ENCODE results near the gene MLLT3. TPM values are rescaled to one million over a fixed set of nuclear protein-coding genes. Genes with fewer than 3 reads are reported as not detected.

Gene MLLT3
- total RNA-seq, 4 donors from 2014 or later: 29.8 to 51.0 (median 47.1) TPM

DNA sequence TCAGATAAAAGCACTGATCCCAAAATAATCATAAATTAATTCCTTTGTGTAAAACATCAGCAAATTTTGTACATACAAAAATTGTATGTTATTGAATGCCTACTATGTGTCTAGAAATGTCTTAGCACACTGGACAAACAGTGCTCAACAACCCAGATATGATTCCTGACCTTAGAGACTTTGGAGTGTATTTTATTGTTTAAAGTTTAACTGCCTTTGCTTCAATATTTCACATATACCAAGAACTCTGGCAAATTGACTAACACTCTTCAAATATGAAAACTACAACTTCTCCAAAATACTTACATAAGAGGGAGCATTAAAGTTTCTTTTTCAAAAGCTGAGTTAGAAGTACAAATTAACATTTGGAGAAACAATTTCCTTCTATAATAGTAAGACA, 231.9 kb downstream of the MLLT3 start:
- intact Hi-C loops (cut with DNase I): no loop called here
- Histone ChIP-seq H3K27ac (no peak overlapping the region), H3K36me3 (no peaks in the 10 kb centered on the region), H3K4me3 (replicated peaks in 1 of 3) (no peak overlapping the region), H3K4me1 (peaks cover 3 to 5% of the 10 kb centered on the region in 2 donors), H3K9me3 (no peaks in the 10 kb centered on the region), H3K27me3 (no peaks in the 10 kb centered on the region)
- no peak for DNase-seq
- TF ChIP-seq POLR2A (IDR thresholded peaks at IDR 0.05) (no peak), CTCF (IDR thresholded peaks at IDR 0.05) (no peak)

DNA sequence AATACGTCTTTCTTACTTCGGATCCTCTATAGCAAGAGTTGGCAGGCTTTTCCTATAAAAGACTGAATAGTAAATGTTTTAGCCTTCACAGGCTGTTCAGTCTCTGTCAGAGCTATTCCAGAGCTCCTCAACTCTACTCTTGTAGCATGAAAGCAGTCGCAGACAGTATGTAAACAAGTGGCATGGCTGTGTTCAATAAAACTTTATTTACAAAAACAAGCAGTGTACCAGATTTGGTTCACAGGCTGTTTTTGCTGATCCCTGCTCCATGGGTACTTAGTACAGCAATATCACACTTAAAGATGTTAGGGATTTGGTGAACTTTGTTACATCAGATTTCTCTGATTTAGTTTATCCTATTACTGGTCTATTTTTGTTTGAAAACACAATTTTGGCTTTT, 235.2 kb downstream of the MLLT3 start:
- no peak for TF ChIP-seq POLR2A (IDR thresholded peaks at IDR 0.05)
- TF ChIP-seq CTCF (IDR thresholded peaks at IDR 0.05): no peak
- DNase-seq: no peak
- Histone ChIP-seq H3K36me3 (no peaks in the 10 kb centered on the region), H3K9me3 (no peaks in the 10 kb centered on the region), H3K27ac (no peak overlapping the region), H3K27me3 (no peaks in the 10 kb centered on the region), H3K4me3 (replicated peaks in 1 of 3) (no peak overlapping the region), H3K4me1 (peaks cover 5 to 8% of the 10 kb centered on the region in 2 donors)
- intact Hi-C loops (cut with DNase I): no loop called here
- WGBS, 2 donors: 93 to 98% methylated on average over 3 of the region's 3 CpGs

GRCh38 chr9:20384642-20385041, 237.7 kb downstream of the MLLT3 start:
- intact Hi-C loops (cut with DNase I): no loop called here
- Histone ChIP-seq H3K27ac (no peak overlapping the region), H3K36me3 (no peaks in the 10 kb centered on the region), H3K4me1 (peaks cover 8 to 14% of the 10 kb centered on the region in 2 donors), H3K4me3 (replicated peaks in 1 of 3) (no peak overlapping the region), H3K27me3 (no peaks in the 10 kb centered on the region), H3K9me3 (no peaks in the 10 kb centered on the region)
- DNase-seq: no peak
- WGBS, 2 donors: 89 to 96% methylated on average over 2 of the region's 2 CpGs
- no peak for TF ChIP-seq POLR2A (IDR thresholded peaks at IDR 0.05)
- no peak for TF ChIP-seq CTCF (IDR thresholded peaks at IDR 0.05)

DNA sequence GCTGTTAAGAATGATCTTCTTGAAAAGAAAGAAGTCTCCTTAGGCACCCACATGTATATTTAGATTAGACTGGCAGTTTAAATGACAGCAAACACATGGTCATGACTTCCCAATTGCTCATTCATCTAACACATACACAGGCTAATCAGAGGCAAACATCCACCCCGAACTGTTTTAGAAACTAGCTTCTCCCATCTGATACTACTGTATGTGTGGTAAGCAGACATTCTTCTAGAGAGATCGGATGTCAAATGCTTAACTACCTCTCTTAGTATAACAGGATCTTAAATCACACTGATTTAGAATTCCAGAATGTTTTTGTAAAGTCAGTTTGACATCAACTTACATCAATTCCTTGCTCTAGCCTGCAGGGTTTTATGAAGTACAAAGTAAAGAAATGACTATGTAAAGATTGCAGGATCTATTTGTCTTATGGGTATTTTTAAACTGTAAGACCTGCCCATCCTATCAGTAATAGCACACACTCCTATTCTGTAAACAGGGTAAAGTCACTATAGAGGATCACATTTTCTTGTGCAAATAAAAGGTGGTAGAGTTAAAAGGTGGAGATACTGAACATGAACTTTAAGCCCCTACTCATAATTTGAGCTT, 239.7 kb downstream of the MLLT3 start:
- peaks cover 8 to 14% of the 10 kb centered on the region in 2 donors for H3K4me1 ChIP-seq
- H3K4me3 ChIP-seq (replicated peaks in 1 of 3): no peak overlapping the region
- TF ChIP-seq POLR2A (IDR thresholded peaks at IDR 0.05) (no peak), CTCF (IDR thresholded peaks at IDR 0.05) (no peak)
- H3K36me3 ChIP-seq: no peaks in the 10 kb centered on the region
- H3K27ac ChIP-seq: no peak overlapping the region
- DNase-seq: no peak
- intact Hi-C loops (cut with DNase I): no loop called here
- H3K9me3 ChIP-seq: no peaks in the 10 kb centered on the region
- no peaks in the 10 kb centered on the region for H3K27me3 ChIP-seq
- 57 to 81% methylated on average over 2 of the region's 2 CpGs for WGBS, 2 donors

DNA sequence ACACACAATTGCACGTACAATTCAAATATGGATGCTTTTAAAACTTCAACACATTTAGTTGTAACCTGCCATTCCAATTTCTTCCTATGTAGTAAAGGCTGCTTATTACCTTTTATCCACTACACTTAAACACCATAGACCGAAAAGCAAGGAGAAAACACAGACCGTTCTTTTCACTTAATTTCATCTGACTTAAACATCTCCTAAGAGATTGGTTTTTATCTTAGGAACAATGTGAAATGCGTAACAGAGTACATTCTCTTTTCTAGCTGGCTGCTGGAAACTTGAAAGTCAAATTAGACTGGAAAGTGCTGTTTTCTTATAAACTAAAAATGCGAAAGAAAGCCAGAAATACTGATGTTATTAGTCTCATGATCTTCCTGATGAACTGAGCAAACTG, 241.8 kb downstream of the MLLT3 start:
- no peak overlapping the region for H3K27ac ChIP-seq
- no peaks in the 10 kb centered on the region for H3K27me3 ChIP-seq
- H3K9me3 ChIP-seq: no peaks in the 10 kb centered on the region
- no peaks in the 10 kb centered on the region for H3K36me3 ChIP-seq
- 82 to 84% methylated on average over 5 of the region's 5 CpGs for WGBS, 2 donors
- H3K4me1 ChIP-seq: peaks cover 19 to 23% of the 10 kb centered on the region in 2 donors
- TF ChIP-seq CTCF (IDR thresholded peaks at IDR 0.05): no peak
- no peak for TF ChIP-seq POLR2A (IDR thresholded peaks at IDR 0.05)
- H3K4me3 ChIP-seq (replicated peaks in 1 of 3): no peak overlapping the region
- intact Hi-C loops (cut with DNase I): no loop called here
- no peak for DNase-seq

All from thyroid gland (tissue), 4 donors.